Activated CD4-positive, alpha-beta memory T cell treated with anti-CD3 and anti-CD28 coated beads for 36 hours (primary cell): Measurements from ENCODE around the gene BAK1. TPM values are rescaled to one million over a fixed set of nuclear protein-coding genes. Genes with fewer than 3 reads are reported as not detected.
"Not testable (repeated sequence)": the region's sequence is repeated elsewhere in the genome, so short reads cannot be mapped to it uniquely, and the experiment has no call there.

Source experiments
- CTCF ChIA-PET: fragments of 350-600 bp; sonication (Branson Sonifier 250); formaldehyde crosslinking; loops from one replicate; lab custom pipeline; 2021; ENCODE audit warnings: antibody characterized with exemption, inconsistent platforms; lab: Charles Lee
- POLR2A ChIA-PET: fragments of 350-600 bp; sonication (Branson Sonifier 250); formaldehyde crosslinking; loops from one replicate; lab custom pipeline; 2021; ENCODE audit warnings: antibody characterized with exemption; lab: Charles Lee
- DNase-seq: peaks from one replicate; pipeline ENCODE4 v3.0.0-alpha.2; 2020
- H3K27ac Mint-ChIP-seq: one replicate; pipeline ENCODE4 v1.8.0; 2021; ENCODE audit warnings: mixed read lengths
- H3K27me3 Mint-ChIP-seq: one replicate; pipeline ENCODE4 v1.8.0; 2021; ENCODE audit warnings: mixed read lengths
- H3K36me3 Mint-ChIP-seq: one replicate; pipeline ENCODE4 v1.8.0; 2021; ENCODE audit warnings: mixed read lengths
- H3K4me1 Mint-ChIP-seq: one replicate; pipeline ENCODE4 v1.8.0; 2021; ENCODE audit warnings: low read depth, mixed read lengths
- H3K4me3 Mint-ChIP-seq: one replicate; pipeline ENCODE4 v1.8.0; 2021; ENCODE audit warnings: mild to moderate bottlenecking, mixed read lengths
- H3K9me3 Mint-ChIP-seq: one replicate; pipeline ENCODE4 v1.8.0; 2021; ENCODE audit warnings: mixed read lengths
- intact Hi-C: fragments of 100-400 bp; cut with micrococcal nuclease; formaldehyde crosslinking; loops from one replicate; pipeline ENCODE4 v1.15.1; 2023
- total RNA-seq, 2 experiments: library from RNA; stranded (reverse); gene quantifications; one replicate each; pipeline ENCODE4 v1.2.3, GENCODE V29; 2021

Gene BAK1
- total RNA-seq, 2 experiments from 2014 or later = 56.3 to 57.7 TPM

GRCh38 chr6:33606642-33607041 is 26.6 kb upstream of the BAK1 start:
- CTCF ChIA-PET = interaction anchor here (1.3 to 4.9 kb wide), 11 partner anchors 9 to 216 kb away, joined by 3 to 42 read pairs (median 11); partner anchors contain the start of gene ITPR3
- intact Hi-C loops = loop anchor here (1.0 kb wide), 1 partner anchor 17 kb away; no protein-coding TSS in a partner anchor
- H3K27me3 Mint-ChIP-seq = no peaks in the 10 kb centered on the region

DNA sequence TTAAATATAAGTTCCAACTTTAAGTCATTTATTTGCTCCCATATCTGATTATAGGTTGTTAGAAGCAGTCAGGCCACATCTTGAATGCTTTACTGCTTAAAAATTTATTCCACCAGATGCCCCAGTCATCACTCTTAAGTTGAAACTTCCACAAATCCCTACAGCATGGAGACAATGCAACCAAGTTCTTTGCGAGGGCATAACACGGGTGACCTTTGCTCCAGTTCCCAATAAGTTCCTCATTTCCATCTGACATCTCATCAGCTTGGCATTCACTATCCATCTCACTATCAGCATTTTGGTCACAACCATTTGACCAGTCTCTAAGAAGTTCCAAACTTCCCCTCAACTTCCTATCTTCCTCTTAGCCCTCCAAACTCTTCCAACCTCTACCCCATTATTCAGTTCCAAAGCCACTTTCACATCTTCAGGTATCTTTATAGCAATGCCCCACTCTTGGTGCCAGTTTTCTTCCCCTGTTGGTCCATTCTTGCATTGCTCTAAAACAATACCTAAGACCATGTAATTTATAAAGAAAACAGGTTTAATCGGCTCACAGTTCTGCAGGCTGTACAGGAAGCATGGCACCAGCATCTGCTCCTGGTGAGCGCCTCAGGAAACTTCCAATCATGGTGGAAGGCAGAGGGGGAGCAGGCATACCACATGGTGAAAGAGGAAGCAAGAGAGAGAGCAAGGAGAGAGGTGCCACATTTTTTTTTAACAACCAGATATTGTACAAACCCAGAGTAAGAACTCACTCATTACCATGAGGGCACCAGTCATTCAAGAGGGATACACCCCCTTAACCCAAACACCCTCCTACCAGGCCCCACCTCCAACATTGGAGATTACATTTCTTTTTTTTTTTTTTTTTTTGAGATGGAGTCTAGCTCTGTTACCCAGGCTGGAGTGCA is 25.1 kb upstream of the BAK1 start:
- Mint-ChIP-seq H3K9me3 (no peaks in the 10 kb centered on the region), H3K36me3 (no peaks in the 10 kb centered on the region), H3K27me3 (no peaks in the 10 kb centered on the region), H3K4me3 (no peak overlapping the region), H3K4me1 (no peaks in the 10 kb centered on the region), H3K27ac (no peak overlapping the region)
- ChIA-PET POLR2A (interaction anchor here (0.6 kb wide), 1 partner anchor 29 kb away, joined by 3 read pairs; no protein-coding TSS in a partner anchor), CTCF (interaction anchor here (1.0 kb wide), 1 partner anchor 21 kb away, joined by 3 read pairs; no protein-coding TSS in a partner anchor)
- no peak for DNase-seq
- intact Hi-C loops = no loop called here

More at GRCh38 chr6:33606642-33607041, 26.6 kb upstream of the BAK1 start:
- H3K9me3 Mint-ChIP-seq = no peaks in the 10 kb centered on the region
- H3K36me3 Mint-ChIP-seq = no peaks in the 10 kb centered on the region
- POLR2A ChIA-PET = interaction anchor here (0.6 to 2.8 kb wide), 2 partner anchors 15 to 248 kb away, joined by 3 to 11 read pairs; partner anchors contain the start of gene ITPR3
- H3K27ac Mint-ChIP-seq = no peak overlapping the region
- no peak for DNase-seq
- no peak overlapping the region for H3K4me3 Mint-ChIP-seq
- no peaks in the 10 kb centered on the region for H3K4me1 Mint-ChIP-seq

GRCh38 chr6:33602180-33602579 is 22.1 kb upstream of the BAK1 start:
- Mint-ChIP-seq H3K9me3 (no peaks in the 10 kb centered on the region), H3K27ac (no peak overlapping the region), H3K36me3 (no peaks in the 10 kb centered on the region), H3K4me1 (no peaks in the 10 kb centered on the region), H3K27me3 (no peaks in the 10 kb centered on the region), H3K4me3 (no peak overlapping the region)
- no peak for DNase-seq
- CTCF ChIA-PET = interaction anchor here (0.7 kb wide), 1 partner anchor 12 kb away, joined by 3 read pairs; no protein-coding TSS in a partner anchor
- intact Hi-C loops = no loop called here
- POLR2A ChIA-PET = no interaction called here

DNA sequence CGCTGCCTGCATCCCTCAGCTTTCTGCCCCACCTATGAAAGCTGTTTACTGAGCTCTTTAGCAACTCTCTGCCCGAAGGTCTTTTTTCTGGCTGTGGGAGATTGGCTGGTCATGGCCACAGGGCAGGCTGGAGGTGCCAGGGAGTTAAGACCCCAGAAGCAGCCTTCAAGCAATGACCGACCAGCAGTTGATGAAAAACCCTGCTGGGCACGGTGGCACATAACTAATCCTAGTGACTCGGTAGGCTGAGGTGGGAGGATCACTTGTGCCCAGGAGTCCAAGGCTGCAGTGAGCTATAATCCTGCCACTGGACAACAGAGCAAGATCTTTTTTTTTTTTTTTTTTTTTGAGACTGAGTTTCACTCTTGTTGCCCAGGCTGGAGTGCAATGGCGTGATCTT is 20.7 kb upstream of the BAK1 start:
- Mint-ChIP-seq H3K27me3 (no peaks in the 10 kb centered on the region), H3K27ac (no peak overlapping the region), H3K9me3 (no peaks in the 10 kb centered on the region), H3K4me3 (no peak overlapping the region), H3K36me3 (no peaks in the 10 kb centered on the region), H3K4me1 (peaks cover 6% of the 10 kb centered on the region)
- POLR2A ChIA-PET = no interaction called here
- CTCF ChIA-PET = interaction anchor here (1.0 to 2.4 kb wide), 2 partner anchors 11 to 38 kb away, joined by 3 to 6 read pairs; no protein-coding TSS in a partner anchor
- no peak for DNase-seq
- intact Hi-C loops = no loop called here

GRCh38 chr6:33599413-33599938 is 19.4 kb upstream of the BAK1 start:
- Mint-ChIP-seq H3K27me3 (no peaks in the 10 kb centered on the region), H3K9me3 (no peaks in the 10 kb centered on the region), H3K4me3 (no peak overlapping the region), H3K36me3 (no peaks in the 10 kb centered on the region), H3K27ac (peak overlapping the region; percentile 21), H3K4me1 (peaks cover 9% of the 10 kb centered on the region)
- ChIA-PET POLR2A (no interaction called here), CTCF (interaction anchor here (2.4 kb wide), 1 partner anchor 10 kb away, joined by 6 read pairs; no protein-coding TSS in a partner anchor)
- no peak for DNase-seq
- intact Hi-C loops = no loop called here

GRCh38 chr6:33597551-33598322 is 17.7 kb upstream of the BAK1 start:
- no peak for DNase-seq
- ChIA-PET POLR2A (no interaction called here), CTCF (interaction anchor here (1.3 to 2.0 kb wide), 2 partner anchors 10 to 11 kb away, joined by 4 to 11 read pairs; no protein-coding TSS in a partner anchor)
- intact Hi-C loops = no loop called here
- no peak overlapping the region for H3K4me3 Mint-ChIP-seq
- peaks cover 17% of the 10 kb centered on the region for H3K4me1 Mint-ChIP-seq
- no peaks in the 10 kb centered on the region for H3K9me3 Mint-ChIP-seq
- no peaks in the 10 kb centered on the region for H3K27me3 Mint-ChIP-seq
- H3K27ac Mint-ChIP-seq = no peak overlapping the region
- no peaks in the 10 kb centered on the region for H3K36me3 Mint-ChIP-seq

- CTCF ChIA-PET = interaction anchor here (0.8 to 2.0 kb wide), 2 partner anchors 11 to 12 kb away, joined by 3 to 11 read pairs; no protein-coding TSS in a partner anchor
- H3K9me3 Mint-ChIP-seq, H3K36me3 Mint-ChIP-seq, H3K27me3 Mint-ChIP-seq, intact Hi-C loops, H3K4me3 Mint-ChIP-seq, POLR2A ChIA-PET, H3K27ac Mint-ChIP-seq: not testable (repeated sequence)
- H3K4me1 Mint-ChIP-seq = peaks cover 24% of the 10 kb centered on the region
- DNase-seq = peak; percentile 47
Observed at GRCh38 chr6:33596894-33597293, 16.8 kb upstream of the BAK1 start.

GRCh38 chr6:33595001-33595846 is 15.1 kb upstream of the BAK1 start:
- no peak for DNase-seq
- intact Hi-C loops = no loop called here
- ChIA-PET CTCF (interaction anchor here (0.7 kb wide), 2 partner anchors 15 to 572 kb away, joined by 3 read pairs; partner anchors contain the start of gene BAK1), POLR2A (no interaction called here)
- H3K4me1 Mint-ChIP-seq = peaks cover 31% of the 10 kb centered on the region
- H3K36me3 Mint-ChIP-seq = no peaks in the 10 kb centered on the region
- no peak overlapping the region for H3K27ac Mint-ChIP-seq
- H3K9me3 Mint-ChIP-seq = no peaks in the 10 kb centered on the region
- H3K4me3 Mint-ChIP-seq = no peak overlapping the region
- H3K27me3 Mint-ChIP-seq = no peaks in the 10 kb centered on the region

- POLR2A ChIA-PET = no interaction called here
- CTCF ChIA-PET = interaction anchor here (2.5 kb wide), 1 partner anchor 14 kb away, joined by 11 read pairs; no protein-coding TSS in a partner anchor
- peaks cover 37% of the 10 kb centered on the region for H3K4me1 Mint-ChIP-seq
- no peak for DNase-seq
- intact Hi-C loops = no loop called here
- no peaks in the 10 kb centered on the region for H3K36me3 Mint-ChIP-seq
- no peaks in the 10 kb centered on the region for H3K9me3 Mint-ChIP-seq
- H3K27ac Mint-ChIP-seq = no peak overlapping the region
- no peaks in the 10 kb centered on the region for H3K27me3 Mint-ChIP-seq
- H3K4me3 Mint-ChIP-seq = peak overlapping the region; percentile 60
Observed at GRCh38 chr6:33593414-33593727, 13.3 kb upstream of the BAK1 start.

DNA sequence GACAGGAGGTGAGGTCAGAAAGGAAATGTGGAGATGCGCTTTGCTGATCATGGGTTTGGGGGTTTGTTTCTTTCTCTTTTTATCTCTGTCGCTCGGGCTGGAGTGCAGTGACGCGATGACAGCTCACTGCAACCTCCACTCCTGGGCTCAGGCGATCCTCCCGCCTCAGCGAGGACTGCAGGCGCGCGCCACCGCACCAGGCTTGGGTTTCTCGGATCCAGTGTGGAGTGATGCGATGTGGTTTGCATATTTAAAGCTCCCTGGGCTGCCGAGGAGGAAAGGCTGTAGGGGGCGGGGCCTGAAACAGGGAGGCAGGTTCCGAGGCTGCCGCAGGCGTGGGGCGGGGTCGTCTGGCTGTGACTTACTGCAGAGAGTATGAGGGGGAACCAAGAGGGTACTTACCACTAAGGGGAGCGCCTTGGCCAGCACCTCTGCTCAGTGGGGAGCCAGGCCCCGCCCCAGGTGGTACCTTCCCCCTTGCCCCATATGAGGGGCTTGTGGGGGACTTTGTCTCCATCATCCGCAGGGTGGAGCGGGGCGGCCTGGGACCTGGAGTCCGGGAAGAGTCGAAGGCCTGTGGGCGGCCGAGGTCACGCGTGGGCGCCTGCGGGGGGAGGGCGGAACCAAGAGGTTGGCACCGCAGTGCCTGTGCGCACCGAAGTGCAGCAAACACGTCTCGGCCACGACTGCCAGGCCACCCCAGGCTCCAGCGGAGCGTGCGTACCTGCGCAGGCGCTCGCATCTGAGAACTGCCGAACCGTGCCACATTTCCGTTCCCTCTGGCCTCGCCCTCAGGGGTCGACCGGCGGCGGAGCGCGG is 12.7 kb upstream of the BAK1 start:
- no peaks in the 10 kb centered on the region for H3K27me3 Mint-ChIP-seq
- intact Hi-C loops = no loop called here
- ChIA-PET POLR2A (no interaction called here), CTCF (interaction anchor here (1.3 to 2.5 kb wide), 2 partner anchors 15 to 23 kb away, joined by 4 to 11 read pairs; no protein-coding TSS in a partner anchor)
- H3K4me1 Mint-ChIP-seq = peaks cover 37% of the 10 kb centered on the region
- H3K36me3 Mint-ChIP-seq = no peaks in the 10 kb centered on the region
- no peak overlapping the region for H3K27ac Mint-ChIP-seq
- H3K4me3 Mint-ChIP-seq = peak overlapping the region; percentile 60
- DNase-seq = peak; percentile 63
- no peaks in the 10 kb centered on the region for H3K9me3 Mint-ChIP-seq
